HUES48 (cell line): ENCODE data around the gene GAGE10.
"Not testable (repeated sequence)": the region's sequence is repeated elsewhere in the genome, so short reads cannot be mapped to it uniquely, and the experiment has no call there.

Experiments used
- H3K27ac ChIP-seq: one replicate; pipeline ENCODE4 v1.7.0; 2013; ENCODE audit warnings: low read depth, low read length, inconsistent platforms
- H3K27me3 ChIP-seq: 2 replicates; pipeline ENCODE4 v1.6.1; 2013; ENCODE audit warnings: mild to moderate bottlenecking, low read length; ENCODE audit not compliant: control insufficient read depth, insufficient read depth
- H3K36me3 ChIP-seq: 2 replicates; pipeline ENCODE4 v1.6.1; 2013; ENCODE audit warnings: low read length; ENCODE audit not compliant: control insufficient read depth, insufficient read depth
- H3K4me1 ChIP-seq: 2 replicates; pipeline ENCODE4 v1.6.1; 2013; ENCODE audit warnings: mild to moderate bottlenecking, low read length; ENCODE audit not compliant: control insufficient read depth, insufficient read depth
- H3K4me3 ChIP-seq: 2 replicates; pipeline ENCODE4 v1.5.1; 2013; ENCODE audit warnings: mild to moderate bottlenecking, low read depth, low read length
- H3K9ac ChIP-seq: 2 replicates; pipeline ENCODE4 v1.6.1; 2013; ENCODE audit warnings: mild to moderate bottlenecking, low read depth, low read length, moderate library complexity
- H3K9me3 ChIP-seq: 2 replicates; pipeline ENCODE4 v1.6.1; 2013; ENCODE audit warnings: low read length; ENCODE audit not compliant: control insufficient read depth, insufficient read depth

Gene GAGE10

GRCh38 chrX:49322266-49322665, 18.8 kb downstream of the GAGE10 start:
- not testable (repeated sequence) for H3K27ac ChIP-seq, H3K9ac ChIP-seq, H3K36me3 ChIP-seq

GRCh38 chrX:49323735-49324134, 20.3 kb downstream of the GAGE10 start:
- H3K9me3 ChIP-seq, H3K27ac ChIP-seq, H3K4me1 ChIP-seq, H3K4me3 ChIP-seq, H3K9ac ChIP-seq, H3K27me3 ChIP-seq, H3K36me3 ChIP-seq: not testable (repeated sequence)

More at GRCh38 chrX:49322266-49322665, 18.8 kb downstream of the GAGE10 start:
- H3K4me1 ChIP-seq, H3K27me3 ChIP-seq, H3K9me3 ChIP-seq, H3K4me3 ChIP-seq: not testable (repeated sequence)

GRCh38 chrX:49330421-49330820, 27.0 kb downstream of the GAGE10 start:
- H3K36me3 ChIP-seq = not testable (repeated sequence)

GRCh38 chrX:49331282-49331681, 27.8 kb downstream of the GAGE10 start, which contains the start of gene GAGE13:
GAGE13 (plus strand) TSS chrX:49331582; CDS start chrX:49332738, 1,156 bp downstream.
- H3K36me3 ChIP-seq, H3K4me3 ChIP-seq: not testable (repeated sequence)

More at GRCh38 chrX:49330421-49330820, 27.0 kb downstream of the GAGE10 start:
- not testable (repeated sequence) for H3K27me3 ChIP-seq, H3K9me3 ChIP-seq, H3K4me1 ChIP-seq, H3K9ac ChIP-seq, H3K27ac ChIP-seq, H3K4me3 ChIP-seq

GRCh38 chrX:49331841-49332240, 28.4 kb downstream of the GAGE10 start:
- H3K4me3 ChIP-seq, H3K4me1 ChIP-seq, H3K27me3 ChIP-seq, H3K9me3 ChIP-seq, H3K36me3 ChIP-seq, H3K27ac ChIP-seq, H3K9ac ChIP-seq: not testable (repeated sequence)

More at GRCh38 chrX:49331282-49331681, 27.8 kb downstream of the GAGE10 start, which contains the start of gene GAGE13:
- not testable (repeated sequence) for H3K27ac ChIP-seq, H3K9ac ChIP-seq, H3K27me3 ChIP-seq, H3K4me1 ChIP-seq, H3K9me3 ChIP-seq

- H3K9me3 ChIP-seq, H3K27me3 ChIP-seq, H3K27ac ChIP-seq, H3K4me3 ChIP-seq, H3K9ac ChIP-seq, H3K36me3 ChIP-seq, H3K4me1 ChIP-seq: not testable (repeated sequence)
These were observed 38.0 kb downstream of the GAGE10 start for GRCh38 chrX:49341449-49341848.

GRCh38 chrX:49344496-49345175, 41.2 kb downstream of the GAGE10 start:
- H3K27ac ChIP-seq, H3K4me1 ChIP-seq: not testable (repeated sequence)

GRCh38 chrX:49345402-49345801, 42.0 kb downstream of the GAGE10 start:
- not testable (repeated sequence) for H3K4me1 ChIP-seq, H3K27ac ChIP-seq, H3K36me3 ChIP-seq, H3K9ac ChIP-seq, H3K4me3 ChIP-seq, H3K9me3 ChIP-seq, H3K27me3 ChIP-seq

More at GRCh38 chrX:49344496-49345175, 41.2 kb downstream of the GAGE10 start:
- H3K36me3 ChIP-seq, H3K9me3 ChIP-seq, H3K4me3 ChIP-seq, H3K27me3 ChIP-seq, H3K9ac ChIP-seq: not testable (repeated sequence)

GRCh38 chrX:49346150-49346549, 42.7 kb downstream of the GAGE10 start:
- H3K36me3 ChIP-seq, H3K9ac ChIP-seq, H3K4me3 ChIP-seq, H3K27me3 ChIP-seq, H3K27ac ChIP-seq, H3K9me3 ChIP-seq, H3K4me1 ChIP-seq: not testable (repeated sequence)
